ENCODE data around the gene KIAA0825. TPM values are rescaled to one million over a fixed set of nuclear protein-coding genes. Genes with fewer than 3 reads are reported as not detected.
A peak's percentile ranks its signal among the peaks of the same experiment; 100 is the strongest.

The KIAA0825 gene
- total RNA-seq, 4 donors from 2014 or later: 0.60 to 2.5 (median 1.6) TPM

DNA sequence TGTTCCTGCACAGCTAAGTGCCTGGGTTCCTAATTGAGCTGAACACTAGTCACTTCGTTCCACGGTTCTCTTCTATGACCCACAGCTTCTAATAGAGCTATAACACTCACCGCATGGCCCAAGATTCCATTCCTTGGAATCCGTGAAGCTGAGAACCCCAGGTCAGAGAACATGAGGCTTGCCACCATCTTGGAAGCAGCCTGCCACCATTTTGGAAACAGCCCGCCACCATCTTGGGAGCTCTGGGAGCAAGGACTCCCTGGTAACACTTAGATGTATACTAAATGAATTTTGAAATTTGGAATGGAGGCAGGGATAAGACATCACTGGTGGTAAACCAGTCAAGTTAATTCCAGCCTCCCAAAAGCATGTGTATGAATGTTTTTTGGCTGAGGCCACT lies 60.4 kb downstream of the KIAA0825 start:
- no peaks in the 10 kb centered on the region for H3K27me3 ChIP-seq
- no peaks in the 10 kb centered on the region for H3K36me3 ChIP-seq
- no peaks in the 10 kb centered on the region for H3K9me3 ChIP-seq
- ATAC-seq (no peak), DNase-seq (no peak)
- TF ChIP-seq POLR2A (IDR thresholded peaks at IDR 0.05): no peak
- TF ChIP-seq, protein P1, sequence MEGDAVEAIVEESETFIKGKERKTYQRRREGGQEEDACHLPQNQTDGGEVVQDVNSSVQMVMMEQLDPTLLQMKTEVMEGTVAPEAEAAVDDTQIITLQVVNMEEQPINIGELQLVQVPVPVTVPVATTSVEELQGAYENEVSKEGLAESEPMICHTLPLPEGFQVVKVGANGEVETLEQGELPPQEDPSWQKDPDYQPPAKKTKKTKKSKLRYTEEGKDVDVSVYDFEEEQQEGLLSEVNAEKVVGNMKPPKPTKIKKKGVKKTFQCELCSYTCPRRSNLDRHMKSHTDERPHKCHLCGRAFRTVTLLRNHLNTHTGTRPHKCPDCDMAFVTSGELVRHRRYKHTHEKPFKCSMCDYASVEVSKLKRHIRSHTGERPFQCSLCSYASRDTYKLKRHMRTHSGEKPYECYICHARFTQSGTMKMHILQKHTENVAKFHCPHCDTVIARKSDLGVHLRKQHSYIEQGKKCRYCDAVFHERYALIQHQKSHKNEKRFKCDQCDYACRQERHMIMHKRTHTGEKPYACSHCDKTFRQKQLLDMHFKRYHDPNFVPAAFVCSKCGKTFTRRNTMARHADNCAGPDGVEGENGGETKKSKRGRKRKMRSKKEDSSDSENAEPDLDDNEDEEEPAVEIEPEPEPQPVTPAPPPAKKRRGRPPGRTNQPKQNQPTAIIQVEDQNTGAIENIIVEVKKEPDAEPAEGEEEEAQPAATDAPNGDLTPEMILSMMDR (IDR thresholded peaks at IDR 0.05 in 4 of 5, conservative IDR thresholded peaks at IDR 0.05 in 1 of 5): no peak
- H3K27ac ChIP-seq: no peak overlapping the region
- H3K4me3 ChIP-seq: no peak overlapping the region
- no peaks in the 10 kb centered on the region for H3K4me1 ChIP-seq
- intact Hi-C loops (cut with DNase I; ENCODE audit: low total_unique reads): no loop called here
- in situ Hi-C loops (cut with MboI; ENCODE audit: low sequenced_read_pairs in 4 of 4): no loop called here

DNA sequence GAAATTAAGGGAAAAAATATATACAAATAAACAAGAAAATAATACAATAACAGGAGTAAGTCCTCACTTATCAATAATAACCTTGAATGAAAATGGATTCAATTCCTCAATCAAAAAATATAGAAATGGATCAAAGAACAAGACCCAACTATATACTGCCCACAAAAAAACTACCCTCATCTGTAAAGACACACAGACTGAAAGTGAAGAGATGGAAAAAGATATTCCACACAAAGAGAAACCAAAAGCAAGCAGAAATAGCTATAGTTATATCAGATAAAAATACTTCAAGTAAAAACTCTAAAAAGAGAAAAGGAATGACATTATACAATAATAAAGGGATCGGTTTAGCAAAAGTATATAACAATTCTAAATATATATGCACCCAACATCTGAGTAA lies 66.5 kb downstream of the KIAA0825 start:
- no peaks in the 10 kb centered on the region for H3K4me1 ChIP-seq
- no peak for DNase-seq
- TF ChIP-seq, protein P1 (IDR thresholded peaks at IDR 0.05 in 4 of 5, conservative IDR thresholded peaks at IDR 0.05 in 1 of 5): no peak
- TF ChIP-seq POLR2A (IDR thresholded peaks at IDR 0.05): no peak
- ATAC-seq: no peak
- H3K36me3 ChIP-seq: no peaks in the 10 kb centered on the region
- H3K27ac ChIP-seq: no peak overlapping the region
- H3K27me3 ChIP-seq: no peaks in the 10 kb centered on the region
- no peaks in the 10 kb centered on the region for H3K9me3 ChIP-seq
- in situ Hi-C loops (cut with MboI; ENCODE audit: low sequenced_read_pairs in 4 of 4) (no loop called here), intact Hi-C loops (cut with DNase I; ENCODE audit: low total_unique reads) (no loop called here)
- H3K4me3 ChIP-seq: no peak overlapping the region

DNA sequence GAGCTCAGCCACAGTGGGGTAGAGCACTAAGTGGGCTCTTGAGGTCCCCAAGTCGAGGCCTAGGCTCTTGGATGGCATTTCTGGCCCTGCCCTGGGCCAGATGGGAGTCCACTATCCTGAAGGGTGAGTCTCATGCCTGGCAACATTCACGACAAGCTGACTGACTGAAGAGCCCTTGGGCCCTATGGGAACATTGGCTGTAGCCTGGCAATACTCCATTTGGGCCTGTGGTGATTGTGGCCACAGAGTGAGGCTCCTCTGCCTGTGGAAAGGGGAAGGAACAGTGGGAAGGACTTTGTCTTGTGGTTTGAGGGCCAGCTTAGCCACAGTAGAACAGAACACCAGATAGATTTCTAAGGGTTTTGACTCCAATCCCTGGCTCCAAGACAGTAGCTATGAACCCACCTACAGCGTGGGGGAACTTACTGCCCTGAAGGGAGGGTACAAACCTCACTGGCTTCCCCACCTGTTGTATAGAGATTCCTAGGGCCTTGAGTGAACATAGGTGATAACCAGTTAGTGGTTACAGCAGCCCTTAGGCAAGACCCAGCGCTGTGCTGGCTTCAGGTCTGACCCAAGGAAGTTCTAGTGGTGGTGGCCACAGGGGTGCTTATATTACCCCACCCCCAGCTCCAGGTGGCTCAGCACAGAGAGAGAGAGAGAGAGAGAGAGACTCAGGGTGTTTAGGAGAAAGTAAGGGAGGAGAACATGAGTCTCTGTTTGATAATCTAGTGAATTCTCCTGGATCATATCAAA lies 72.4 kb downstream of the KIAA0825 start:
- no peak for TF ChIP-seq POLR2A (IDR thresholded peaks at IDR 0.05)
- TF ChIP-seq, protein P1 (IDR thresholded peaks at IDR 0.05 in 4 of 5, conservative IDR thresholded peaks at IDR 0.05 in 1 of 5): no peak
- no peaks in the 10 kb centered on the region for H3K9me3 ChIP-seq
- no peaks in the 10 kb centered on the region for H3K27me3 ChIP-seq
- ATAC-seq (no peak), DNase-seq (peak in 1 of 2 donors; percentile 2)
- no peaks in the 10 kb centered on the region for H3K36me3 ChIP-seq
- in situ Hi-C loops (cut with MboI; ENCODE audit: low sequenced_read_pairs in 4 of 4): no loop called here
- no peak overlapping the region for H3K27ac ChIP-seq
- H3K4me1 ChIP-seq: peaks cover 0 to 7% of the 10 kb centered on the region in 2 donors
- intact Hi-C loops (cut with DNase I; ENCODE audit: low total_unique reads): no loop called here
- no peak overlapping the region for H3K4me3 ChIP-seq

DNA sequence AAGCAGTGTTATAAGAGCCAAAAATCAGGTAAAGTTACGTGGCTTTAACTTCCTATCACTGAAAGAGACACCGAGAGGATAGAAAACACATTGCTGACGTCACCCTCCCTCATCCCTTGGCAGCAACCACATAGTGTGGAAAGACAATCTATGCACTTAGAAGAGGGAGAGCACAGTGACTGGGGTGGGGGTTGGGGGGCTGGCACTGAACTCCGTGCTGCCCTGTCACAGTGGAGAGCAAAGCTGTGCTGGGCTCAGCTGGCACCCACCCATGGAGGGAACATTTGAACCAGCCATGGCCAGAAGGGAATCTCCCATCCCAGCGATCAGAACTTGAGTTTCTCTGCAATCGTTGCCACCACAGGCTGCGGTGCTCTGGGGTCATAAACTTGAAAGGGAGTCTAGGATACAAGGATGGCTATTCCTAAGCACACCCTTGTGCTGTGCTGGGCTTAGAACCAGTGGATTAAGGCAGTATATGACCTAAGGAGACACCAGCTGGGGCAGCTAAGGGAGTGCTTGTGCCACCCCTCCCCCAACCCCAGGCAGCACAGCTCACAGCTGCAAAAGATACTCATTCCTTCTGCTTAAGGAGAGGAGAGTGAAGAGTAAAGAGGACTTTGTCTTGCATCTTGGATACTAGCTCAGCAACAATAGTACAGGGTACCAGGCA lies 73.4 kb downstream of the KIAA0825 start:
- no peaks in the 10 kb centered on the region for H3K36me3 ChIP-seq
- H3K4me3 ChIP-seq: no peak overlapping the region
- intact Hi-C loops (cut with DNase I; ENCODE audit: low total_unique reads): no loop called here
- in situ Hi-C loops (cut with MboI; ENCODE audit: low sequenced_read_pairs in 4 of 4): no loop called here
- DNase-seq (no peak), ATAC-seq (no peak)
- H3K27me3 ChIP-seq: no peaks in the 10 kb centered on the region
- H3K4me1 ChIP-seq: peaks cover 0 to 7% of the 10 kb centered on the region in 2 donors
- no peaks in the 10 kb centered on the region for H3K9me3 ChIP-seq
- TF ChIP-seq, protein P1 (IDR thresholded peaks at IDR 0.05 in 4 of 5, conservative IDR thresholded peaks at IDR 0.05 in 1 of 5): no peak
- TF ChIP-seq POLR2A (IDR thresholded peaks at IDR 0.05): no peak
- H3K27ac ChIP-seq: no peak overlapping the region
